HepG2 (cell line): ENCODE results near the gene CATSPERE. TPM values are rescaled to one million over a fixed set of nuclear protein-coding genes. Genes with fewer than 3 reads are reported as not detected.
A peak's percentile ranks its signal among the peaks of the same experiment; 100 is the strongest.

ENCODE experiments used
- ATF2 ChIP-seq: sonication (generic); formaldehyde crosslinking; IDR thresholded peaks from 2 replicates; pipeline ENCODE4 v1.4.0; 2020; ENCODE audit warnings: missing genetic modification reagents
- FOXA1 ChIP-seq, 2 experiments: fragments of 450-650 bp in 1 of 2; sonication (generic) in 1 of 2; formaldehyde crosslinking in 1 of 2; IDR thresholded peaks; 2 replicates each; pipeline versions ENCODE4 v1.4.0 to v1.6.1; 2016 to 2020; ENCODE audit warnings: missing genetic modification reagents in 1 of 2
- GATAD2A ChIP-seq: IDR thresholded peaks from 2 replicates; pipeline ENCODE4 v1.6.1; 2016
- JUNB ChIP-seq: sonication (generic); formaldehyde crosslinking; IDR thresholded peaks from 2 replicates; pipeline ENCODE4 v1.8.0; 2022; ENCODE audit warnings: missing genetic modification reagents, mild to moderate bottlenecking, borderline replicate concordance
- KLF15 ChIP-seq: sonication (generic); formaldehyde crosslinking; IDR thresholded peaks from 2 replicates; pipeline ENCODE4 v1.8.1; 2023; ENCODE audit warnings: borderline replicate concordance, mild to moderate bottlenecking, inconsistent platforms, missing genetic modification reagents, mixed read lengths
- MYC ChIP-seq: sonication (generic); formaldehyde crosslinking; IDR thresholded peaks from 2 replicates; pipeline ENCODE4 v1.9.0; 2021; ENCODE audit warnings: missing genetic modification reagents, borderline replicate concordance
- NFE2L1 ChIP-seq: sonication (generic); formaldehyde crosslinking; IDR thresholded peaks from 2 replicates; pipeline ENCODE4 v1.4.0; 2020; ENCODE audit warnings: missing genetic modification reagents, mild to moderate bottlenecking, borderline replicate concordance
- POLR2G ChIP-seq: fragments of 200-400 bp; formaldehyde crosslinking; IDR thresholded peaks from 2 replicates; pipeline ENCODE4 v1.6.1; 2018; ENCODE audit warnings: mild to moderate bottlenecking, low read depth, low read length, moderate library complexity
- REPIN1 ChIP-seq: sonication (generic); formaldehyde crosslinking; IDR thresholded peaks from 2 replicates; pipeline ENCODE4 v1.8.0; 2022; ENCODE audit warnings: missing genetic modification reagents, low read depth, mild to moderate bottlenecking, borderline replicate concordance
- RFX5 ChIP-seq: IDR thresholded peaks from 2 replicates; pipeline ENCODE4 v1.6.1; 2011; ENCODE audit warnings: low read depth, low read length, improper control_type of control experiment
- SPEN ChIP-seq: sonication (generic); formaldehyde crosslinking; IDR thresholded peaks from 2 replicates; pipeline ENCODE4 v1.5.1; 2020; ENCODE audit warnings: low read depth, mild to moderate bottlenecking, missing genetic modification reagents
- TBP ChIP-seq: sonication (generic); formaldehyde crosslinking; IDR thresholded peaks from 2 replicates; pipeline ENCODE4 v1.5.0; 2020; ENCODE audit warnings: missing genetic modification reagents
- TOE1 ChIP-seq: sonication (generic); formaldehyde crosslinking; IDR thresholded peaks from 2 replicates; pipeline ENCODE4 v1.4.0; 2020; ENCODE audit warnings: mild to moderate bottlenecking, missing genetic modification reagents
- ZFP37 ChIP-seq: sonication (generic); formaldehyde crosslinking; IDR thresholded peaks from 2 replicates; pipeline ENCODE4 v1.4.0; 2020; ENCODE audit warnings: missing genetic modification reagents, borderline replicate concordance
- ZKSCAN5 ChIP-seq: sonication (generic); formaldehyde crosslinking; IDR thresholded peaks from 2 replicates; pipeline ENCODE4 v1.5.1; 2020; ENCODE audit warnings: mild to moderate bottlenecking, missing genetic modification reagents
- ZNF296 ChIP-seq: sonication (generic); formaldehyde crosslinking; conservative IDR thresholded peaks from 2 replicates; pipeline ENCODE4 v1.5.0; 2020; ENCODE audit warnings: mild to moderate bottlenecking, missing genetic modification reagents
- ZNF530 ChIP-seq: sonication (generic); formaldehyde crosslinking; IDR thresholded peaks from 2 replicates; pipeline ENCODE4 v1.5.0; 2020; ENCODE audit warnings: low read depth, mild to moderate bottlenecking, missing genetic modification reagents
- ZNF546 ChIP-seq: sonication (generic); formaldehyde crosslinking; conservative IDR thresholded peaks from 2 replicates; pipeline ENCODE4 v1.8.1; 2023; ENCODE audit warnings: mild to moderate bottlenecking, missing genetic modification reagents
- ZSCAN12 ChIP-seq: sonication (generic); formaldehyde crosslinking; IDR thresholded peaks from 2 replicates; pipeline ENCODE4 v1.9.0; 2021; ENCODE audit warnings: mild to moderate bottlenecking, missing genetic modification reagents
- ZSCAN21 ChIP-seq: sonication (generic); formaldehyde crosslinking; IDR thresholded peaks from 2 replicates; pipeline ENCODE4 v1.8.0; 2022; ENCODE audit warnings: mild to moderate bottlenecking, missing genetic modification reagents, moderate library complexity, borderline replicate concordance
- polyA plus RNA-seq, 8 experiments: library from polyadenylated mRNA; depleted of rRNA in 3 of 8; stranded (reverse) in 7 of 8; unstranded in 1 of 8; fragments of >200 nt; fragmentation: Illumina TruSeq in 4 of 8; extraction: Trizol in 4 of 8; gene quantifications; 2 replicates each; pipeline versions ENCODE4 v1.2.1 to v1.2.3, GENCODE V29; 2011 to 2016; ENCODE audit warnings: low read depth in 4 of 8, missing spikeins in 1 of 8, mixed read lengths in 1 of 8; ENCODE audit not compliant: insufficient read depth in 1 of 8
- total RNA-seq, 5 experiments: library from RNA; depleted of rRNA; stranded (reverse); fragments of >200 nt; fragmentation: Illumina TruSeq; extraction: Trizol; gene quantifications; 2 replicates each; pipeline ENCODE4 v1.2.3, GENCODE V29; 2016; ENCODE audit warnings: low read depth in 1 of 5
- TF ChIP-seq, protein P1 (sequence below): IDR thresholded peaks from 2 replicates; pipeline ENCODE4 v1.6.1; 2016; ENCODE audit warnings: missing compliant biosample characterization, missing genetic modification reagents, borderline replicate concordance
- TF ChIP-seq, protein P2 (sequence below): sonication (generic); formaldehyde crosslinking; conservative IDR thresholded peaks from 2 replicates; pipeline ENCODE4 v1.4.0; 2020; ENCODE audit warnings: missing genetic modification reagents
- TF ChIP-seq, protein P3 (sequence below): sonication (generic); formaldehyde crosslinking; IDR thresholded peaks from 2 replicates; pipeline ENCODE4 v1.4.0; 2020; ENCODE audit warnings: missing genetic modification reagents

CATSPERE gene
- total and polyA plus RNA-seq, 2 of the 13 experiments (the other 11 are each of a cell fraction or from before 2014, with no cell fraction given): 0.34 to 0.51 TPM

DNA sequence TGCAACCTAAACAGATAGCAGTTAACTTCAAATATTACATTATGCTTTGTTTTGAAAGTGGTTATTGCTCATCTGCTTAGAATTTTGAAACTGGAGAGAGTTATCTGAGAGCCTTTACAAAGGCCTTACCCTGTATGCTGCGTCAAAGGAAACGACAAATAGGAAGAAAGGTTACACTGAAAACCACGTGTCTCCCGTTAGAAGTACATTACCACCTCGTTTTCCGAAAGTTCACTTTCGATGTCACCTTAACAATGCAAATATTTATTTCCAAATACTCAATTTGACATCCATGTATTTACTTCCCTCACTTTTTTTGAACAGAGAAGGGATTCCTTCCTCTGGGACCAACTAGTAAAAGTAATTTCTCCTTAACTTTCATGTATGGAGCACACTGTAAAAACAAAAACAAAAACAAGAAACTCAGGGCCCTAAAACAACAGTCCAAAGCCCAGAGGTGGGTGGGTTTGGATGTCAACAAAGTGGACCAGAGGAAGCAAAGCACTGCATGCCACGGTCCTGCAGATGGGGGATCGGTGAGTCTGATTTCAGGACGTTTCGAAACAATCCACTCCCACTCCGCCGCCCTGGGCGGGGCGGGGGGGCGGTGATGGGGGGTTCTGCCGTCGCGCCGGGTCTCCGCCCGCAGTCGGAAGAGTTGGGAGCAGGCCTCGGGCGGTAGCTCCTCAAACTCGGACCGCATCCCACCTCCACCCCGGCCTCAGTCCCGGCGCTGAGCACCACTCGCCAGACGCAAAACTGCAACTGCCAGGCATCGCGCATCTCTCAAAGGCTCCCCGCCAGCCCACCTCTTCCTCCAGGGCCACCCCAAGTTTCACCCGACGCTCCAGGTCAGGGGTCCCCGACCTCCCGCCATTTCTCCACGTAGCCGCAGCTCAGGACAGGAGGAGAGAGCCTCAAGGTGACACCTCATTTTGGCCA, 10.2 kb upstream of the CATSPERE start (continued):
- TF ChIP-seq SPEN (CRISPR knock-in tag) (no peak), GATAD2A (CRISPR knock-in tag) (peak; percentile 28; the same call in 1 of the 2 replicates), FOXA1 (IDR thresholded peaks at IDR 0.05) (no peak), FOXA1 (CRISPR knock-in tag; IDR thresholded peaks at IDR 0.05) (no peak), JUNB (CRISPR knock-in tag) (no peak), ZSCAN12 (CRISPR knock-in tag) (no peak), ZSCAN21 (CRISPR knock-in tag) (0 out of 2 replicates have a peak, but pooled peaks have one; percentile 11), ZFP37 (no peak), REPIN1 (CRISPR knock-in tag) (peak; percentile 6; the same call in 1 of the 2 replicates), ZNF546 (CRISPR knock-in tag) (no peak), RFX5 (no peak), POLR2G (no peak), TBP (CRISPR knock-in tag) (no peak), MYC (no peak), KLF15 (CRISPR knock-in tag) (no peak), ZNF296 (CRISPR knock-in tag) (no peak), ZNF530 (no peak), NFE2L1 (CRISPR knock-in tag) (peak; percentile 66; the same call in 1 of the 2 replicates), TOE1 (no peak; the same call in 1 of the 2 replicates), ATF2 (CRISPR knock-in tag) (no peak), ZKSCAN5 (CRISPR knock-in tag) (no peak)
- TF ChIP-seq, protein P1, sequence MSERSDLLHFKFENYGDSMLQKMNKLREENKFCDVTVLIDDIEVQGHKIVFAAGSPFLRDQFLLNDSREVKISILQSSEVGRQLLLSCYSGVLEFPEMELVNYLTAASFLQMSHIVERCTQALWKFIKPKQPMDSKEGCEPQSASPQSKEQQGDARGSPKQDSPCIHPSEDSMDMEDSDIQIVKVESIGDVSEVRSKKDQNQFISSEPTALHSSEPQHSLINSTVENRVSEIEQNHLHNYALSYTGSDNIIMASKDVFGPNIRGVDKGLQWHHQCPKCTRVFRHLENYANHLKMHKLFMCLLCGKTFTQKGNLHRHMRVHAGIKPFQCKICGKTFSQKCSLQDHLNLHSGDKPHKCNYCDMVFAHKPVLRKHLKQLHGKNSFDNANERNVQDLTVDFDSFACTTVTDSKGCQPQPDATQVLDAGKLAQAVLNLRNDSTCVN (CRISPR knock-in tag): no peak
- TF ChIP-seq, protein P2, sequence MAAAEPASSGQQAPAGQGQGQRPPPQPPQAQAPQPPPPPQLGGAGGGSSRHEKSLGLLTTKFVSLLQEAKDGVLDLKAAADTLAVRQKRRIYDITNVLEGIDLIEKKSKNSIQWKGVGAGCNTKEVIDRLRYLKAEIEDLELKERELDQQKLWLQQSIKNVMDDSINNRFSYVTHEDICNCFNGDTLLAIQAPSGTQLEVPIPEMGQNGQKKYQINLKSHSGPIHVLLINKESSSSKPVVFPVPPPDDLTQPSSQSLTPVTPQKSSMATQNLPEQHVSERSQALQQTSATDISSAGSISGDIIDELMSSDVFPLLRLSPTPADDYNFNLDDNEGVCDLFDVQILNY (CRISPR knock-in tag): no peak
- TF ChIP-seq, protein P3, sequence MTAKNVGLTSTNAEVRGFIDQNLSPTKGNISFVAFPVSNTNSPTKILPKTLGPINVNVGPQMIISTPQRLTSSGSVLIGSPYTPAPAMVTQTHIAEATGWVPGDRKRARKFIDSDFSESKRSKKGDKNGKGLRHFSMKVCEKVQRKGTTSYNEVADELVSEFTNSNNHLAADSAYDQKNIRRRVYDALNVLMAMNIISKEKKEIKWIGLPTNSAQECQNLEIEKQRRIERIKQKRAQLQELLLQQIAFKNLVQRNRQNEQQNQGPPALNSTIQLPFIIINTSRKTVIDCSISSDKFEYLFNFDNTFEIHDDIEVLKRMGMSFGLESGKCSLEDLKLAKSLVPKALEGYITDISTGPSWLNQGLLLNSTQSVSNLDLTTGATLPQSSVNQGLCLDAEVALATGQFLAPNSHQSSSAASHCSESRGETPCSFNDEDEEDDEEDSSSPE (CRISPR knock-in tag): no peak
